Limb (tissue), 2 donors: ENCODE results near the gene LHFPL4.
"Not testable (repeated sequence)": the region's sequence is repeated elsewhere in the genome, so short reads cannot be mapped to it uniquely, and the experiment has no call there.

Experiments
- DNase-seq, 2 donors: peaks; one replicate each; pipeline ENCODE4 v3.0.0-alpha.2; 2016; ENCODE audit errors: extremely low spot score in 2 of 2

The LHFPL4 gene

GRCh38 chr3:9542182-9542581 is 11.4 kb downstream of the LHFPL4 start:
- DNase-seq: no peak

- no peak for DNase-seq
Measured at GRCh38 chr3:9536212-9536611, 17.4 kb downstream of the LHFPL4 start.

- no peak for DNase-seq
Measured at GRCh38 chr3:9534429-9534828, 19.2 kb downstream of the LHFPL4 start.

GRCh38 chr3:9525078-9525477 is 28.5 kb downstream of the LHFPL4 start:
- no peak for DNase-seq

GRCh38 chr3:9514956-9515355 is 38.7 kb downstream of the LHFPL4 start:
- DNase-seq: no peak

- DNase-seq: no peak
Measured at GRCh38 chr3:9514306-9514705, 39.3 kb downstream of the LHFPL4 start.

GRCh38 chr3:9512456-9513045 is 41.1 kb downstream of the LHFPL4 start:
- DNase-seq: no peak

- DNase-seq: no peak
Measured at GRCh38 chr3:9508781-9509180, 44.8 kb downstream of the LHFPL4 start.

GRCh38 chr3:9507586-9508578 is 45.7 kb downstream of the LHFPL4 start:
- no peak for DNase-seq

- DNase-seq: peak in 1 of 2 donors; percentile 83
Measured at GRCh38 chr3:9503283-9503682, 50.3 kb downstream of the LHFPL4 start.

- DNase-seq: no peak
Measured at GRCh38 chr3:9501226-9501625, 52.4 kb downstream of the LHFPL4 start.

- DNase-seq: peak in 1 of 2 donors; percentile 71
Measured at GRCh38 chr3:9500108-9501050, 53.2 kb downstream of the LHFPL4 start.

- DNase-seq: no peak
Measured at GRCh38 chr3:9499455-9500107, 54.0 kb downstream of the LHFPL4 start.

- DNase-seq: no peak
Measured at GRCh38 chr3:9498781-9499180, 54.8 kb downstream of the LHFPL4 start.

- DNase-seq: no peak
Measured at GRCh38 chr3:9497821-9498565, 55.6 kb downstream of the LHFPL4 start.

GRCh38 chr3:9496893-9497292 is 56.7 kb downstream of the LHFPL4 start:
- no peak for DNase-seq

GRCh38 chr3:9494036-9494435 is 59.6 kb downstream of the LHFPL4 start:
- DNase-seq: not testable (repeated sequence)

- DNase-seq: no peak
Measured at GRCh38 chr3:9491506-9491905, 62.1 kb downstream of the LHFPL4 start.

GRCh38 chr3:9485248-9485647 is 68.4 kb downstream of the LHFPL4 start:
- DNase-seq: no peak

GRCh38 chr3:9480265-9480664 is 73.4 kb downstream of the LHFPL4 start:
- no peak for DNase-seq
